ENCODE measurements around the gene KNSTRN. TPM values are rescaled to one million over a fixed set of nuclear protein-coding genes. Genes with fewer than 3 reads are reported as not detected.

The KNSTRN gene
- total and polyA plus RNA-seq, 2 of the 8 experiments (the other 6 are each of a cell fraction or from before 2014, with no cell fraction given): 25.1 to 79.4 TPM

DNA sequence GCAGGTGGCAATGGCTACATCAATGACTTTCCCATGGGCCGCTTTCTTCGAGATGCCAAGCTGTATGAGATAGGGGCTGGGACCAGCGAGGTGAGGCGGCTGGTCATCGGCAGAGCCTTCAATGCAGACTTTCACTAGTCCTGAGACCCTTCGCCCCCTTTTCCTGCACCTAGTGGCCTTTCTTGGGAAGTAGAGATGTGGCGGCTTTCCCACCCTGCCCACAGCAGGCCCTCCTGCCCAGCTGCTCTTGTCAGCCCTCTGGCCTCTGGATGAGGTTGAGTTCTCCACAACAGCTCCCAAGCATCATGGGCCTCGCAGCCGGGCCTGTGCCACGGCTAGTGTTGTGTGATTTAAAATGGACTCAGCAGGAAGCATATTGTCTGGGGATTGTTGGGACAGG lies 35.6 kb downstream of the KNSTRN start:
- no peak overlapping the region for H4K91ac ChIP-seq (replicated peaks; ENCODE audit: insufficient read length, low read length)
- POLR2A ChIA-PET (ENCODE audit: partially characterized antibody): interaction anchor here (1.0 to 8.8 kb wide), 8 partner anchors 9 to 55 kb away, joined by 3 to 77 read pairs (median 3); partner anchors contain the start of genes IVD and KNSTRN
- no peak overlapping the region for H2BK12ac ChIP-seq (ENCODE audit: low read depth, low read length)
- no peaks in the 10 kb centered on the region for H3K23me2 ChIP-seq (ENCODE audit: low read depth, low read length)
- H3K4ac ChIP-seq (replicated peaks; ENCODE audit: insufficient read length, low read depth, low read length): no peak overlapping the region
- H3K9me3 ChIP-seq (ENCODE audit: insufficient read depth in 2 of 2, low read depth in 1 of 2, low read length in 1 of 2): no peaks in the 10 kb centered on the region
- H4K8ac ChIP-seq (ENCODE audit: extremely low read depth, insufficient read depth, low read length): no peak overlapping the region
- TF ChIP-seq SRF (IDR thresholded peaks at IDR 0.05; ENCODE audit: low read depth, low read length): no peak
- TF ChIP-seq TEAD4 (IDR thresholded peaks at IDR 0.05; ENCODE audit: low read depth, low read length): no peak
- TF ChIP-seq, protein P1, sequence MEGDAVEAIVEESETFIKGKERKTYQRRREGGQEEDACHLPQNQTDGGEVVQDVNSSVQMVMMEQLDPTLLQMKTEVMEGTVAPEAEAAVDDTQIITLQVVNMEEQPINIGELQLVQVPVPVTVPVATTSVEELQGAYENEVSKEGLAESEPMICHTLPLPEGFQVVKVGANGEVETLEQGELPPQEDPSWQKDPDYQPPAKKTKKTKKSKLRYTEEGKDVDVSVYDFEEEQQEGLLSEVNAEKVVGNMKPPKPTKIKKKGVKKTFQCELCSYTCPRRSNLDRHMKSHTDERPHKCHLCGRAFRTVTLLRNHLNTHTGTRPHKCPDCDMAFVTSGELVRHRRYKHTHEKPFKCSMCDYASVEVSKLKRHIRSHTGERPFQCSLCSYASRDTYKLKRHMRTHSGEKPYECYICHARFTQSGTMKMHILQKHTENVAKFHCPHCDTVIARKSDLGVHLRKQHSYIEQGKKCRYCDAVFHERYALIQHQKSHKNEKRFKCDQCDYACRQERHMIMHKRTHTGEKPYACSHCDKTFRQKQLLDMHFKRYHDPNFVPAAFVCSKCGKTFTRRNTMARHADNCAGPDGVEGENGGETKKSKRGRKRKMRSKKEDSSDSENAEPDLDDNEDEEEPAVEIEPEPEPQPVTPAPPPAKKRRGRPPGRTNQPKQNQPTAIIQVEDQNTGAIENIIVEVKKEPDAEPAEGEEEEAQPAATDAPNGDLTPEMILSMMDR (IDR thresholded peaks at IDR 0.05; ENCODE audit: control extremely low read depth in 1 of 3, insufficient read depth in 1 of 3, low read depth in 1 of 3, low read length in 3 of 3): peak in 1 of 3 experiments; percentile 10; a peak in 1 of 4 replicates
- no peak for TF ChIP-seq CREB1 (IDR thresholded peaks at IDR 0.05)
- no peak for TF ChIP-seq EP300 (IDR thresholded peaks at IDR 0.05; ENCODE audit: borderline replicate concordance in 1 of 2, low read depth in 2 of 2, low read length in 2 of 2)
- no peak for TF ChIP-seq TBP (IDR thresholded peaks at IDR 0.05; ENCODE audit: low read depth, low read length)
- no peak for TF ChIP-seq SAP30 (IDR thresholded peaks at IDR 0.05; ENCODE audit: insufficient read depth, insufficient replicate concordance, low read length)
- no peak for TF ChIP-seq ASH2L (IDR thresholded peaks at IDR 0.05; ENCODE audit: low read length)
- TF ChIP-seq SIRT6 (IDR thresholded peaks at IDR 0.05; ENCODE audit: low read length): no peak
- H2AK5ac ChIP-seq (ENCODE audit: low read depth, low read length): no peak overlapping the region
- no peak overlapping the region for H3K56ac ChIP-seq (replicated peaks; ENCODE audit: insufficient read length, low read depth, low read length)
- WGBS, 2 experiments (ENCODE audit: extremely low coverage in 1 of 2, insufficient coverage in 1 of 2, insufficient read length in 1 of 2, insufficient replicate concordance in 2 of 2, low coverage in 1 of 2, low lambda C conversion rate in 2 of 2, missing lambda C conversion rate in 1 of 2): 91% methylated on average over 10 of the region's 10 CpGs; no CpG with 5 or more reads in 1 of the 2 experiments
- peaks cover 0 to 6% (median 3%) of the 10 kb centered on the region in 4 experiments; a peak in 4 of 7 replicates for H3K4me1 ChIP-seq (replicated peaks in 1 of 4; ENCODE audit: control insufficient read depth in 3 of 4, insufficient read depth in 4 of 4, low read length in 3 of 4)
- H3K4me3 ChIP-seq (ENCODE audit: extremely low read depth in 1 of 4, insufficient read depth in 2 of 4, low read depth in 3 of 4, low read length in 4 of 4): no peak overlapping the region
- no peak overlapping the region for H2BK120ac ChIP-seq (replicated peaks; ENCODE audit: low read depth, low read length)
- H3K9ac ChIP-seq (replicated peaks in 1 of 4; ENCODE audit: extremely low read depth in 1 of 4, low read depth in 3 of 4, low read length in 3 of 4): no peak overlapping the region
- peaks cover 0 to 8% of the 10 kb centered on the region in 2 experiments for H4K20me1 ChIP-seq (replicated peaks in 1 of 2; ENCODE audit: control insufficient read depth in 1 of 2, insufficient read depth in 2 of 2, low read length in 2 of 2)
- DNase-seq (ENCODE audit: low read depth in 1 of 2, low spot score in 2 of 2) (no peak), FAIRE-seq (no peak)
- H2BK5ac ChIP-seq (ENCODE audit: low read depth, low read length): no peak overlapping the region
- no peaks in the 10 kb centered on the region for H3K79me2 ChIP-seq (ENCODE audit: control insufficient read depth in 1 of 2, insufficient read depth in 2 of 2, low read length in 2 of 2)
- peaks cover 0 to 2% (median 0%) of the 10 kb centered on the region in 4 experiments; a peak in 1 of 7 replicates for H3K27me3 ChIP-seq (replicated peaks in 1 of 4; ENCODE audit: control insufficient read depth in 3 of 4, extremely low read depth in 1 of 4, insufficient read depth in 3 of 4, low read length in 3 of 4)
- H4K5ac ChIP-seq (ENCODE audit: insufficient read length, low read depth, low read length): no peak overlapping the region
- no peak overlapping the region for H2AFZ ChIP-seq (ENCODE audit: low read length)
- CTCF ChIA-PET (ENCODE audit: partially characterized antibody): interaction anchor here (1.0 to 16.2 kb wide), 6 partner anchors 22 to 78 kb away, joined by 3 to 184 read pairs (median 4); partner anchors contain the start of gene CCDC9B
- no peak overlapping the region for H3K14ac ChIP-seq (ENCODE audit: insufficient read length)
- H2BK20ac ChIP-seq (ENCODE audit: low read length): no peak overlapping the region
- no peak overlapping the region for H3K23ac ChIP-seq (ENCODE audit: insufficient read length)
- H2BK15ac ChIP-seq (ENCODE audit: low read length): no peak overlapping the region
- no peak overlapping the region for H3K18ac ChIP-seq (ENCODE audit: extremely low read depth, low read length)
- H3K27ac ChIP-seq (ENCODE audit: low read depth, low read length): no peak overlapping the region
- H3K4me2 ChIP-seq (ENCODE audit: insufficient read depth in 1 of 2, low read depth in 2 of 2, low read length in 2 of 2): no peak overlapping the region
- H3K79me1 ChIP-seq (ENCODE audit: low read depth, low read length): no peaks in the 10 kb centered on the region
- peaks cover 22 to 49% (median 33%) of the 10 kb centered on the region in 4 experiments for H3K36me3 ChIP-seq (ENCODE audit: control insufficient read depth in 2 of 4, insufficient read depth in 4 of 4, low read length in 3 of 4)

All from H1 (cell line).